GM12878 (cell line): ENCODE measurements around the gene P2RX2. TPM values are rescaled to one million over a fixed set of nuclear protein-coding genes. Genes with fewer than 3 reads are reported as not detected.

ENCODE experiments used
- BACH1 ChIP-seq: fragments of 450-650 bp; IDR thresholded peaks from 2 replicates; pipeline ENCODE4 v1.6.1; 2017; ENCODE audit warnings: mild to moderate bottlenecking, borderline replicate concordance
- BCL11A ChIP-seq: IDR thresholded peaks from 2 replicates; pipeline ENCODE4 v1.6.1; 2011; ENCODE audit warnings: low read depth, low read length
- CEBPB ChIP-seq, 2 experiments: fragments of 150-350 bp in 1 of 2; IDR thresholded peaks; 2 replicates each; pipeline ENCODE4 v1.6.1; 2012 to 2014; ENCODE audit warnings: low read depth in 2 of 2, low read length in 2 of 2, borderline replicate concordance in 1 of 2, inconsistent platforms in 1 of 2
- JUND ChIP-seq: IDR thresholded peaks from 2 replicates; pipeline ENCODE4 v1.6.1; 2012; ENCODE audit warnings: low read depth, mild to moderate bottlenecking, low read length, improper control_type of control experiment, moderate library complexity
- NBN ChIP-seq: fragments of 450-650 bp; IDR thresholded peaks from 2 replicates; pipeline ENCODE4 v1.6.1; 2016
- NFYB ChIP-seq: IDR thresholded peaks from 2 replicates; pipeline ENCODE4 v1.6.1; 2011; ENCODE audit warnings: low read depth, mild to moderate bottlenecking, low read length, improper control_type of control experiment, moderate library complexity; ENCODE audit not compliant: insufficient read depth
- PML ChIP-seq: IDR thresholded peaks from 2 replicates; pipeline ENCODE4 v1.6.1; 2012; ENCODE audit warnings: low read length, inconsistent platforms
- SIN3A ChIP-seq: IDR thresholded peaks from 2 replicates; pipeline ENCODE4 v1.6.1; 2012; ENCODE audit warnings: low read depth, low read length, improper control_type of control experiment
- SIX5 ChIP-seq: IDR thresholded peaks from 2 replicates; pipeline ENCODE4 v1.6.1; 2011; ENCODE audit warnings: mild to moderate bottlenecking, low read depth, low read length, moderate library complexity; ENCODE audit not compliant: severe bottlenecking
- SPI1 ChIP-seq: IDR thresholded peaks from 2 replicates; pipeline ENCODE4 v1.6.1; 2011; ENCODE audit warnings: low read depth, mild to moderate bottlenecking, low read length, moderate library complexity, borderline replicate concordance; ENCODE audit not compliant: insufficient read depth
- USF1 ChIP-seq: IDR thresholded peaks from 2 replicates; pipeline ENCODE4 v1.6.1; 2011; ENCODE audit warnings: borderline replicate concordance, low read depth, mild to moderate bottlenecking, moderate library complexity, mixed read lengths, low read length; ENCODE audit not compliant: insufficient read depth; ENCODE audit errors: extremely low read length
- YBX1 ChIP-seq: fragments of 450-650 bp; IDR thresholded peaks from 2 replicates; pipeline ENCODE4 v1.6.1; 2016; ENCODE audit warnings: antibody characterized with exemption
- ZBED1 ChIP-seq: IDR thresholded peaks from 2 replicates; pipeline ENCODE4 v1.6.1; 2016; ENCODE audit warnings: borderline replicate concordance
- ZZZ3 ChIP-seq: IDR thresholded peaks from 2 replicates; pipeline ENCODE4 v1.6.1; 2011; ENCODE audit warnings: low read depth; ENCODE audit not compliant: control insufficient read depth, insufficient read length
- polyA plus RNA-seq, 11 experiments: library from polyadenylated mRNA; depleted of rRNA in 4 of 11; unstranded in 6 of 11; stranded (reverse) in 5 of 11; fragments of >200 nt; fragmentation: Nextera tagmentation in 4 of 11; fragmentation: Illumina TruSeq in 1 of 11; extraction: Ambion mirVana in 4 of 11; extraction: Trizol in 1 of 11; gene quantifications; 1 replicate in 1 of 11; 2 replicates in 10 of 11; pipeline versions ENCODE4 v1.2.1 to v1.2.3, GENCODE V29; 2011 to 2016; ENCODE audit warnings: inconsistent platforms in 2 of 11, missing spikeins in 2 of 11, low read depth in 1 of 11
- total RNA-seq, 4 experiments: library from RNA; depleted of rRNA in 3 of 4; stranded (reverse); fragments of >200 nt in 3 of 4; fragmentation: Illumina TruSeq in 1 of 4; extraction: Trizol in 1 of 4; gene quantifications; 2 replicates each; pipeline versions ENCODE4 v1.2.1 to v1.2.3, GENCODE V29; 2013 to 2021
- TF ChIP-seq, protein P1 (sequence below): fragments of 450-650 bp; IDR thresholded peaks from 2 replicates; pipeline ENCODE4 v1.6.1; 2016; ENCODE audit warnings: mild to moderate bottlenecking, moderate library complexity, borderline replicate concordance
- TF ChIP-seq, protein P2 (sequence below): IDR thresholded peaks from 2 replicates; pipeline ENCODE4 v1.6.1; 2012; ENCODE audit warnings: low read depth, low read length, improper control_type of control experiment

The P2RX2 gene
- total and polyA plus RNA-seq, 10 of the 15 experiments (the other 5 are each of a cell fraction or from before 2014, with no cell fraction given), result not detected

- TF ChIP-seq, protein P1, sequence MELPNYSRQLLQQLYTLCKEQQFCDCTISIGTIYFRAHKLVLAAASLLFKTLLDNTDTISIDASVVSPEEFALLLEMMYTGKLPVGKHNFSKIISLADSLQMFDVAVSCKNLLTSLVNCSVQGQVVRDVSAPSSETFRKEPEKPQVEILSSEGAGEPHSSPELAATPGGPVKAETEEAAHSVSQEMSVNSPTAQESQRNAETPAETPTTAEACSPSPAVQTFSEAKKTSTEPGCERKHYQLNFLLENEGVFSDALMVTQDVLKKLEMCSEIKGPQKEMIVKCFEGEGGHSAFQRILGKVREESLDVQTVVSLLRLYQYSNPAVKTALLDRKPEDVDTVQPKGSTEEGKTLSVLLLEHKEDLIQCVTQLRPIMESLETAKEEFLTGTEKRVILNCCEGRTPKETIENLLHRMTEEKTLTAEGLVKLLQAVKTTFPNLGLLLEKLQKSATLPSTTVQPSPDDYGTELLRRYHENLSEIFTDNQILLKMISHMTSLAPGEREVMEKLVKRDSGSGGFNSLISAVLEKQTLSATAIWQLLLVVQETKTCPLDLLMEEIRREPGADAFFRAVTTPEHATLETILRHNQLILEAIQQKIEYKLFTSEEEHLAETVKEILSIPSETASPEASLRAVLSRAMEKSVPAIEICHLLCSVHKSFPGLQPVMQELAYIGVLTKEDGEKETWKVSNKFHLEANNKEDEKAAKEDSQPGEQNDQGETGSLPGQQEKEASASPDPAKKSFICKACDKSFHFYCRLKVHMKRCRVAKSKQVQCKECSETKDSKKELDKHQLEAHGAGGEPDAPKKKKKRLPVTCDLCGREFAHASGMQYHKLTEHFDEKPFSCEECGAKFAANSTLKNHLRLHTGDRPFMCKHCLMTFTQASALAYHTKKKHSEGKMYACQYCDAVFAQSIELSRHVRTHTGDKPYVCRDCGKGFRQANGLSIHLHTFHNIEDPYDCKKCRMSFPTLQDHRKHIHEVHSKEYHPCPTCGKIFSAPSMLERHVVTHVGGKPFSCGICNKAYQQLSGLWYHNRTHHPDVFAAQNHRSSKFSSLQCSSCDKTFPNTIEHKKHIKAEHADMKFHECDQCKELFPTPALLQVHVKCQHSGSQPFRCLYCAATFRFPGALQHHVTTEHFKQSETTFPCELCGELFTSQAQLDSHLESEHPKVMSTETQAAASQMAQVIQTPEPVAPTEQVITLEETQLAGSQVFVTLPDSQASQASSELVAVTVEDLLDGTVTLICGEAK, result no peak
- no peak for TF ChIP-seq ZZZ3
- TF ChIP-seq YBX1, result no peak
- no peak for TF ChIP-seq BACH1
- TF ChIP-seq SPI1, result no peak
- no peak for TF ChIP-seq NBN
- TF ChIP-seq SIN3A, result no peak
- TF ChIP-seq ZBED1, result no peak
- no peak for TF ChIP-seq JUND
- TF ChIP-seq PML, result no peak
- TF ChIP-seq NFYB, result no peak
- no peak for TF ChIP-seq CEBPB (IDR thresholded peaks at IDR 0.05; ENCODE audit: borderline replicate concordance in 1 of 2, low read depth in 2 of 2, low read length in 2 of 2)
- no peak for TF ChIP-seq USF1
- TF ChIP-seq BCL11A, result no peak
- no peak for TF ChIP-seq SIX5
- TF ChIP-seq, protein P2, sequence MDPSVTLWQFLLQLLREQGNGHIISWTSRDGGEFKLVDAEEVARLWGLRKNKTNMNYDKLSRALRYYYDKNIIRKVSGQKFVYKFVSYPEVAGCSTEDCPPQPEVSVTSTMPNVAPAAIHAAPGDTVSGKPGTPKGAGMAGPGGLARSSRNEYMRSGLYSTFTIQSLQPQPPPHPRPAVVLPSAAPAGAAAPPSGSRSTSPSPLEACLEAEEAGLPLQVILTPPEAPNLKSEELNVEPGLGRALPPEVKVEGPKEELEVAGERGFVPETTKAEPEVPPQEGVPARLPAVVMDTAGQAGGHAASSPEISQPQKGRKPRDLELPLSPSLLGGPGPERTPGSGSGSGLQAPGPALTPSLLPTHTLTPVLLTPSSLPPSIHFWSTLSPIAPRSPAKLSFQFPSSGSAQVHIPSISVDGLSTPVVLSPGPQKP, result no peak
Observed at GRCh38 chr12:132630672-132631071, 12.1 kb downstream of the P2RX2 start (continued).
